T-helper 2 cell (primary cell): ENCODE data around the gene PGLYRP3.

Experiments used
- DNase-seq, 5 experiments: peaks; one replicate each; pipeline versions ENCODE4 v3.0.0 to v3.0.0-alpha.2; 2012 to 2022

PGLYRP3 gene

GRCh38 chr1:153313288-153313687, 536 bp upstream of the PGLYRP3 start:
- DNase-seq = no peak

- no peak for DNase-seq
Measured at GRCh38 chr1:153310526-153310925, 2.2 kb downstream of the PGLYRP3 start.

- DNase-seq = no peak
Measured at GRCh38 chr1:153309441-153309840, 3.3 kb downstream of the PGLYRP3 start.

GRCh38 chr1:153308540-153308939, 4.2 kb downstream of the PGLYRP3 start:
- no peak for DNase-seq

- DNase-seq = no peak
Measured at GRCh38 chr1:153307221-153307600, 5.5 kb downstream of the PGLYRP3 start.

GRCh38 chr1:153306303-153307220, 6.2 kb downstream of the PGLYRP3 start:
- no peak for DNase-seq

- no peak for DNase-seq
Measured at GRCh38 chr1:153305682-153306081, 7.1 kb downstream of the PGLYRP3 start.

- DNase-seq = no peak
Measured at GRCh38 chr1:153302308-153302707, 10.4 kb downstream of the PGLYRP3 start.

GRCh38 chr1:153293851-153294250, 18.9 kb downstream of the PGLYRP3 start:
- peak in 1 of 5 experiments; percentile 74 for DNase-seq

GRCh38 chr1:153293480-153293775, 19.3 kb downstream of the PGLYRP3 start:
- DNase-seq = peak in 1 of 5 experiments; percentile 26

- no peak for DNase-seq
Measured at GRCh38 chr1:153292740-153293479, 19.8 kb downstream of the PGLYRP3 start.

- no peak for DNase-seq
Measured at GRCh38 chr1:153292185-153292584, 20.6 kb downstream of the PGLYRP3 start.

- DNase-seq = peak in 1 of 5 experiments; percentile 47
Measured at GRCh38 chr1:153291514-153291913, 21.2 kb downstream of the PGLYRP3 start.

- DNase-seq = peak in 1 of 5 experiments; percentile 22
Measured at GRCh38 chr1:153288634-153289275, 24.0 kb downstream of the PGLYRP3 start.

- DNase-seq = peak in 3 of 5 experiments; percentile 22 to 75 (median 35)
Measured at GRCh38 chr1:153277852-153278251, 34.9 kb downstream of the PGLYRP3 start.

- DNase-seq = no peak
Measured at GRCh38 chr1:153272186-153272585, 40.6 kb downstream of the PGLYRP3 start.

- no peak for DNase-seq
Measured at GRCh38 chr1:153271711-153272110, 41.0 kb downstream of the PGLYRP3 start.

GRCh38 chr1:153265457-153265856, 47.3 kb downstream of the PGLYRP3 start:
- no peak for DNase-seq

- no peak for DNase-seq
Measured at GRCh38 chr1:153262462-153263157, 50.1 kb downstream of the PGLYRP3 start.

- DNase-seq = no peak
Measured at GRCh38 chr1:153262070-153262366, 50.7 kb downstream of the PGLYRP3 start.

- peak in 3 of 5 experiments; percentile 10 to 56 (median 18) for DNase-seq
Measured at GRCh38 chr1:153261281-153262069, 51.3 kb downstream of the PGLYRP3 start.
